Prostate gland (tissue), 2 donors: ENCODE measurements around the gene MEA1.

Experiments used
- POLR2A ChIP-seq: fragments of 450-650 bp; IDR thresholded peaks from one replicate; pipeline ENCODE4 v1.6.1; 2016; ENCODE audit warnings: antibody characterized with exemption, mild to moderate bottlenecking
- POLR2AphosphoS5 ChIP-seq: sonication (generic); formaldehyde crosslinking; IDR thresholded peaks from one replicate; pipeline ENCODE4 v1.6.1; 2017; ENCODE audit warnings: antibody characterized with exemption
- TF ChIP-seq, protein P1 (sequence below), 4 experiments: fragments of 200-600 bp in 2 of 4; fragments of 450-650 bp in 2 of 4; sonication (generic) in 2 of 4; IDR thresholded peaks; 1 replicate in 3 of 4; 2 replicates in 1 of 4; pipeline ENCODE4 v1.5.1; 2016 to 2019; ENCODE audit warnings: antibody characterized with exemption in 4 of 4, mild to moderate bottlenecking in 2 of 4, moderate library complexity in 2 of 4

DNA sequence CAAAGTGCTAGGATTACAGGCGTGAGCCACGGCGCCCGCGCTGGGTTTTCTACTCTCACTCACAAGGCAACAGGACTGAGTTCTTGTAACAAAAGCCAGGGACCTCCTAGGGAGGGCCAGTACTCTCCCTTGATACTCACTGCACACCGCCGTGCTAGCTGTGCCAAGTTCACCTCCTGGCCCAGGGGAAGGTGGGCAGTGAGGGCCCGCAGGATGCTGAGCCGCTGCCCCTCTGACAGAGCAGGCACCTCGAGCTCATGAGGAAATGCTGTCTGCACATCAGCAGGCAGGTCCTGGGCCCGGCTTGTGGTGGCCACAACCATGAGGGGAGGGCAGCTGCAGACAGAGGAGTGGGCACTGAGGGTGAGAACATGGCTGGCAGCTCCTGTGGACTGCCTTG is 46.5 kb downstream of the MEA1 start:
- TF ChIP-seq, protein P1, sequence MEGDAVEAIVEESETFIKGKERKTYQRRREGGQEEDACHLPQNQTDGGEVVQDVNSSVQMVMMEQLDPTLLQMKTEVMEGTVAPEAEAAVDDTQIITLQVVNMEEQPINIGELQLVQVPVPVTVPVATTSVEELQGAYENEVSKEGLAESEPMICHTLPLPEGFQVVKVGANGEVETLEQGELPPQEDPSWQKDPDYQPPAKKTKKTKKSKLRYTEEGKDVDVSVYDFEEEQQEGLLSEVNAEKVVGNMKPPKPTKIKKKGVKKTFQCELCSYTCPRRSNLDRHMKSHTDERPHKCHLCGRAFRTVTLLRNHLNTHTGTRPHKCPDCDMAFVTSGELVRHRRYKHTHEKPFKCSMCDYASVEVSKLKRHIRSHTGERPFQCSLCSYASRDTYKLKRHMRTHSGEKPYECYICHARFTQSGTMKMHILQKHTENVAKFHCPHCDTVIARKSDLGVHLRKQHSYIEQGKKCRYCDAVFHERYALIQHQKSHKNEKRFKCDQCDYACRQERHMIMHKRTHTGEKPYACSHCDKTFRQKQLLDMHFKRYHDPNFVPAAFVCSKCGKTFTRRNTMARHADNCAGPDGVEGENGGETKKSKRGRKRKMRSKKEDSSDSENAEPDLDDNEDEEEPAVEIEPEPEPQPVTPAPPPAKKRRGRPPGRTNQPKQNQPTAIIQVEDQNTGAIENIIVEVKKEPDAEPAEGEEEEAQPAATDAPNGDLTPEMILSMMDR (IDR thresholded peaks at IDR 0.05): no peak
- TF ChIP-seq POLR2A (no peak), POLR2AphosphoS5 (no peak)
